GM19452 (cell line): Measurements from ENCODE around the gene BAZ1A.

Source experiments
- ATAC-seq: cut with Tn5 transposase; IDR thresholded peaks from one replicate; pipeline ENCODE4 v1.9.1; 2021; ENCODE audit not compliant: unreplicated experiment

BAZ1A gene

DNA sequence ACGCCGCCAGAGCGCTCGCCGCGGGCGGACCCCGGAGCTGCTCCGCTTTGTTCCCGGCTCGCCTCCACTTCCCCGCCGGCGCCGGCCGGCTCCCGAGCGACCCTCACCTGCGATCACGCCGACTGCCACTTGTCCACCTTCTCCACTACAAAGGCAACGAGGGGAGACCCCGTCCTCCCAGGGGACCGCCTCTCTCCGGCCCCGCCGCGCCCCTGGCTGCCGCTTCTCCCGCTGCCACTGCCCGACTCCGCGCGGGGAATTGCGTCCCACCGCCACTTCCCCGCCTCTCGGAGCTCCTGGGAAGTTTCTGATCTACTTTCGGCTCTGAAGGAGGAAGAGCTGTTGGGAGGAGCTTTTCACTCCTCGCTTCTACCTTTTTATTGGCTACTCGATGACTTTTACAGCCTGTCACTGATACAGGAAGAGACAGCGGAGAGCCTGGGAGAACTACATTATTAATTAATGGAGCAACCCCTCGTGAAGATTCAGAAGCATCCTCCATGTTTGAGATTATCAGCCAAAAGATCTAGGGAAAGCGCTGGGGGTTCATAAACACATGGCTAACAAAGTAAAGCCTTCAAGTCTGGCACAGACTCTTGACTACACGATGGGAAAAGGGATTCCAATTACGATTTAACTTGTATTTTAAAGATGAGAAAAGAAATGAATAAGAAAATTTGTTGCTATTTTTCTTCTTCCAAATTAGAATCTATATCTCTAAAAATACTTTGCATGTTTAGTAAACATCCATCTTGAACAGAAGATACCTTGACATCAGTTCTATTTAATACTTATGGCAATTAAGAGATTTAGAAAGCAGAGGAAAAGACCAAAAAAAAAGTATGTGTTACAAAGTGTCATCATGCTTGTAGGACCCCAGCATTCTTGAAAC, at the start of gene BAZ1A:
TSS of gene BAZ1A (minus strand) at position 330 of the 892 bp plus-strand sequence. CDS start 756 bp downstream, outside the sequence.
- peak; percentile 40 for ATAC-seq

DNA sequence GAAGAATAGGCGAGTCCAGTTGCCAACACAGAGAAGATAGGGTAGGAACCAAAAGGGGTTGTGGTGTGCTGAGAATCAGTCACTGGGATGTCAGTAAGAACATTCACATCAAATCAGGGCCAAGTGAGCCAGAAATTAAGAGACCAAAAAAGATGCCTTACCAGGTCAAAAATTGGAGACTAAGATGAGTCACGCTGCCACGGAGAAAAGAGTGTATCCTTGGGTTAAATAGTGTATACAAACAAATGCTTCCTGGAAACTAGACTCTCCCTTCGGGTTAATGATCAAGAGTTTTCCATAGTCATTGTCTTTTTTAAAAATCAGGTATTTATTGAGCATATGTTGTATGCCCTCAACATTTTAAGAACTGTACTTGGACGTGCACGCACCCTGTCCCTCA, 45.2 kb upstream of the BAZ1A start:
- no peak for ATAC-seq

GRCh38 chr14:34913619-34914018, 38.5 kb upstream of the BAZ1A start:
- no peak for ATAC-seq

GRCh38 chr14:34912966-34913365, 37.8 kb upstream of the BAZ1A start:
- ATAC-seq: no peak

GRCh38 chr14:34912182-34912581, 37.0 kb upstream of the BAZ1A start:
- no peak for ATAC-seq

DNA sequence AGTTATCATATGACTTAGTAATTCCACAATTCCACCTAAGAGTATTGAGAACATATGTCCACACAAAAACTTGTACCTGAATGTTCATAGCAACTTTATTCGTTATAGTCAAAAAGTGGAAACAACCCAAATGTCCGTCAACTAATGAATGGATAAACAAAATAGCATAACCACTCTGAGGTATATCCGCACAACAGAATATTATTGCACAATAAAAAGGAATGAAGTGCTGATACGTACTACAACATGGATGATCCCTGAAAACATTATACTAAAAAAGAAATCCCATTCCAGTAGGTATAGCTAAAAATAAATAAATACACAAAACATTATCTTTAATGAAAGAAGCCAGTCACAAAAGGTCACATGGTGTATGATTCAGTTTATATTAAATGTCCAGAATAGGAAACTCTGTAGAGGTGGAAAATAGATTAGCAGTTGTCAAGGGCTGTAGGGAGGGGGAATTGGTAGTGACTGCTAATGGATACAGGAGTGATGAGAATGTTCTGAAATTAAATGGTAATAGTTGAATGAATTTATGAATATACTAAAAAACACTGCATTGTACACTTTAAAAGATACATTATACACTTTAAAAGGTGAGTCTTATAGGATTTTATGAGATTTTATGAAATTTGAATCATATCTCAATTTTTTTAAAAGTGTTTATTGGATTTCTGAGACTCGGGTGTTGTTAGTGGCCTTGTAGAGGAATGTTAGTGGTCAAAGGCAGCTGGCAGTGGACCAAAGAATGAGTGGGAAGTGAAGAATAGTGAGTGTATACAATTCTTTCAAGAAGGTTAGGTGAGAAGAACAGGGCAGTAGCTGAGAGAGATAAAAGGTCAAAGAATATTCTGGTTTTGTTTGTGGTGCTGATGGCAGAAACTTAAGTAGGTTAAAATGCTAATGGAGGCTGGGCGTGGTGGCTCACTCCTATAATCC, 36.3 kb upstream of the BAZ1A start:
- ATAC-seq: no peak

DNA sequence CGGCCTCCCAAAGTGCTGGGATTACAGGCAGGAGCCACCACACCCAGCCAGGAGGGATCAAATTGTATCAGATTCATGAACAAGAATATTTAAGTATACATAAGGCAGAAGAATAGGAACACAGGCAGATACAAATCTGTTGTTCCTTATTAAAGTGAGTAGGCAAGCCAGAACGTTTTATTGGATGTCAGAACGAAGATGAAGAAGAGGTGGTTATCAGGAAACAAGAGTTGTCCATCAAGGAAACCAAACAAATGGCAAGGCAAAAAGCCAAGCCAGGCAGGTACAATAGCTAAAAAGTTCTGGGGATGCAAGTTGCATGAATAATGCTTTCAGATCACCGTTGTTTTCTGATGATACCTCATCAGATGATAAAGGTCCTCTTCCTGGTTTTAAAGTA, 31.1 kb upstream of the BAZ1A start:
- ATAC-seq: no peak

DNA sequence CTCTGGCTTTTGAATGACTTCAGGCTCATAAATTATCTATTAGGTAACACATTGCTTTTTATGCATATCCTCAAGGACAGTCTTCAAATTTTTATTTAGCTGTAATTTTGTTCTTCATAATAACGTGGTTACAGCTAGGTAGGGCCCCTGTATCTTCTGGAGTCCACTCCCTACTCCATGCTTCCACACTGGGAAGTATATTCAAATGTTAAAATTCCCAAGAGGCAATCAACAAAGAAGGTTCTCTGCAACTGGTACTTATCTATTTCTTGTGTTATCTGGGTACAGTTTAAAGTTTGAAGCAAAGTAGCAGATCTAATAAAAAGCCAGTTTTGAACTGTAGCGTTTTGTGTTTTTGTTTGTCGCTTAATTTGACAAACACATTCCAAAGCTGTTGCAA, 20.1 kb upstream of the BAZ1A start:
- ATAC-seq: no peak

- ATAC-seq: no peak
Measured at GRCh38 chr14:34890937-34891336, 15.8 kb upstream of the BAZ1A start.

- no peak for ATAC-seq
Measured at GRCh38 chr14:34888186-34888585, 13.0 kb upstream of the BAZ1A start.

DNA sequence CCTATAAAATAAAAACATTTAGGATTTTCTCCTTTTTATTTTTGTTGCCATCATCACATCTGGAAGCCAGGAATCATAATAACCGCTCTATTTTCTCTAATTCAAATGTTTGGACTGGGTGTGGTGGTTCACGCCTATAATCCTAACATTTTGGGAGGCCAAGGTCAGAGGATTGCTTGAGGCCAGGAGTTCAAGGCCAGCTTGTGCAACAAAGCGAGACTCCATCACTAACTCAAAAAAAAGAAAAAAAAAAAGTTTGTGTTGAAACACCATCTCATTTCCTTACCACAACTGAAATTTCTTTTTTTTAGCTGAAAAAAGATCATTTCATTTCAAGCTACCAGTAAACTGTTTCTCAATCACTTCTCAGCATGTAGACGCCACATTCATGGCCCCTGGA, 8.8 kb upstream of the BAZ1A start:
- ATAC-seq: no peak

DNA sequence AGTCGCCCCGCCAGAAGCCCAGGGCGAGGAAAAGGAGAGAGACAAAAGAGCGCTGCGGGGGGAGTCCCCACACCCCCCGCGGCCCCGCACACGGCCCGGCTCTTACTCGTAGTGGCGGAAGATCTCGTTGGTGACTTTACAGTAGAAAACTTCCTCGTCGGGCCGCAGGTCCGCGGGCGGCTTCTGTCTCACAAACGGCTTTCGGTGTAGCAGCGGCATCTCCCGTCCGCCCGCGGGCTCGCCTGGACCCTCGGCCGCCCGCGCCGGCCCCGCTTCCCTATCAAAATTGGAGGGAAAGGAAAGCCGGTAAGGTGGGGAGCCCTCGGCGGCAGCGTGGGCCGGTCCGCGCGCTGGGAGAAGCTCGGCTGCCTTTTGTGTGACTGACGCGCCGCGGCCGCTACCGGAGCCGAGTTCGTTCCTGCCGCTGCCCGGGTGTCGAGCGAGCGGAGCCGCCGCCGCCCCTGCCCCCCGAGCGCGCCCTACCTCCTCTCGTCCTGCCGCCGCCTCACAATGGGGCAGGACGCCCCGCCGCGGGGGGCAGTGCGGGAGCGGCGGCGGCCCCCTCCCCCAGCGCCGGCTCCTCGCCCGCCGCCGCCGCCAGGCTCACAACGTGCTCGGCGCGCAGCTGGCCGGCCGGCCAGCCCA, 652 bp downstream of the BAZ1A start:
- ATAC-seq: peak; percentile 30

GRCh38 chr14:34873589-34874385, 1.4 kb downstream of the BAZ1A start:
- ATAC-seq: peak; percentile 61

DNA sequence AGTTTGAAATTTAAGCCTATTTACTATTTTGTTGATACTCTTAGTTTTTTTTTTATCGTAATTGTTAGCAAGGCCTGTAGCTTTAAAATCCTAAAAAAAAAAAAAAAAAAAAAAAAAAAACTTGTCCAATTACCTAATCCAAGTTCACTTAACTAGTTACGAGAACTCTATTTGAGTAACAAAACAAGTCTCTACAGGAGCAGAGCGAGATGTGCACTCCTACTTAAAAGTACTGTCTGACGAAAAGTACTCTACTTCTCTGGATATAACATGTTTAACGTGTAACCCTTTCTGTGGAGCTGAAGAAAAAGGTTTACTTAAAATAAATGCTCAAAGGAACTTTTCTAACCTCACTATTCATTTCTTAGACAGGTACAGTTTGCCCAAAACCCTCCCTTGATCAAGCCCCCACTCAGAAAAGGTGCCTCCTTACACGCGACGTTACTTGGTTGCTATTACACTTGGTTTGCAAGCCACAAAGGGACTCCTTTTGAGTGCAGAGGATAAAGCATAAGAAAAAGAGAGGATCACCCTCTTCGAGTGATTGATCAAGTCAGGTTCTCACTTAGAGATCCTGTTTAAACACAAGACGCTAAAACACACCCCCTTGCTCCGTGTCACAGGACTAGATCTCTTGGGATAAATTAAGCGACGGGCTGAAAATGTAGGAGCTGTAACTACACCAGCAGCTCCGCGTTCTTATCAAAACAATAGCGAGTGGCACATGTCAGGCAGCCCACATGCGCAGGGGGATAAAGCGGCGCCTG, 2.2 kb downstream of the BAZ1A start:
- peak; percentile 1 for ATAC-seq

GRCh38 chr14:34867199-34867598, 8.0 kb downstream of the BAZ1A start:
- ATAC-seq: no peak

- ATAC-seq: no peak
Measured at GRCh38 chr14:34865889-34866574, 9.1 kb downstream of the BAZ1A start.

DNA sequence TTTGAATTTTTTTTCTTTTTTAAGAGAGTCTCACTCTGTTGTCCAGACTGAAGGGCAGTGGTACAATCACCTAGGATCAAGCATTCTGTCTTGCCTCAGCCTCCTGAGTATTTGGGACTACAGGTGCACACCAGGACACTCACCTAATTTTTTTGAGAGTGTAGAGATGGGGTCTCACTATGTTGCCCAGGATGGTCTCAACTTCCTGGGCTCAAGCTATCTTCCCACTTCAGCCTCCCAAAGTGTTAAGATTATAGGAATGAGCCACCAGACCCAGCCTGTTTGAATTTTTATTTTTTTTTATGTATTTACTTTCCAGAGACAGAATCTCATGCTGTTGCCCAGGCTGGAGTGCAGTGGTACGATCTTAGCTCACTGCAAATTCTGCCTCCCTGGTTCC, 11.3 kb downstream of the BAZ1A start:
- no peak for ATAC-seq

DNA sequence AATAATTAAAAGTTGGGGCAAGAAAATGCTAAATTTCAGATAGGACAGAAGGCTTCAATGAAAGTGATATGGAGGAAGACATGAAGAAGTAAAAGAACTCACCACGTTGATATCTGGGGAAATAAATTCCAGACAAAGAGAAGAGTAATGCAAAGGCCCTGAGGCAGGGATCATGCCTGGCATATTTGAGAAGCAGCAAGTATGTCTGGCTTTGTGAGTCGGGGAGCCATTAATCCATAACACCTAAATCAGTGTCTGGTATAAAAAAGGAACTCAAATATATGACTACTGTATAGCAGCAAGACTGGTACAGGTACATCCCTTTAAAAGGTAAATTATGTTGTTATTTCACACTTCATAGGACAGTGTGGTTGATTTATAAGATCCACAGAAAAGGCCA, 16.4 kb downstream of the BAZ1A start:
- no peak for ATAC-seq
